Ovary (tissue), 9 donors: ENCODE data around the gene TECPR2. TPM values are rescaled to one million over a fixed set of nuclear protein-coding genes. Genes with fewer than 3 reads are reported as not detected.

ENCODE experiments used
- DNase-seq, 5 donors: peaks; one replicate each; pipeline ENCODE4 v3.0.0-alpha.2; 2019 to 2020
- H3K27ac ChIP-seq, 2 donors: fragments of 200-600 bp; one replicate each; pipeline versions ENCODE4 v1.5.1 to v1.8.0; 2019 to 2022
- H3K27me3 ChIP-seq: fragments of 200-600 bp; one replicate; pipeline ENCODE4 v1.8.0; 2022
- H3K36me3 ChIP-seq: fragments of 200-600 bp; sonication (generic); one replicate; pipeline ENCODE4 v1.5.1; 2019
- H3K4me1 ChIP-seq: one replicate; pipeline ENCODE4 v1.8.1; 2013; ENCODE audit warnings: mild to moderate bottlenecking, moderate library complexity; ENCODE audit not compliant: insufficient read depth
- H3K4me3 ChIP-seq: fragments of 200-600 bp; sonication (generic); one replicate; pipeline ENCODE4 v1.5.1; 2017
- H3K9me3 ChIP-seq, 2 donors: fragments of 200-600 bp in 1 of 2; sonication (generic) in 1 of 2; one replicate each; pipeline versions ENCODE4 v1.5.1 to v1.8.1; 2013 to 2019; ENCODE audit warnings: mild to moderate bottlenecking in 1 of 2, moderate library complexity in 1 of 2
- CTCF ChIP-seq, 3 donors: fragments of 450-650 bp in 2 of 3; fragments of 200-600 bp in 1 of 3; IDR thresholded peaks; one replicate each; pipeline versions ENCODE4 v1.5.1 to v1.8.0; 2016 to 2022; ENCODE audit warnings: antibody characterized with exemption in 3 of 3, mild to moderate bottlenecking in 1 of 3
- EP300 ChIP-seq: sonication (generic); formaldehyde crosslinking; IDR thresholded peaks from one replicate; pipeline ENCODE4 v1.6.1; 2017; ENCODE audit warnings: antibody characterized with exemption
- POLR2A ChIP-seq: fragments of 450-650 bp; IDR thresholded peaks from one replicate; pipeline ENCODE4 v1.6.1; 2017; ENCODE audit warnings: antibody characterized with exemption, mild to moderate bottlenecking, moderate library complexity
- WGBS, 3 donors: extraction: QIAGEN DNeasy Blood & Tissue Kit in 1 of 3; methylation state at CpG; one replicate each; pipeline versions ENCODE4 v1.1.5 to v1.1.7; 2013 to 2017; 5-methylcytosine and 5-hydroxymethylcytosine counted together
- intact Hi-C, 4 donors: fragments of 100-400 bp; cut with DNase I; formaldehyde crosslinking; loops; one replicate each; pipeline versions ENCODE4 v1.11.0 to v1.15.1; 2022 to 2023
- polyA plus RNA-seq, 2 donors: library from polyadenylated mRNA; stranded (reverse); fragments of 200-250 nt in 1 of 2; fragments of 350-450 nt in 1 of 2; fragmentation: Illumina TruSeq in 1 of 2; extraction: RNeasy Lipid Tissue Mini Kit (QIAGEN cat#74804) in 1 of 2; gene quantifications; one replicate each; pipeline ENCODE4 v1.2.3, GENCODE V29; 2013 to 2014
- total RNA-seq, 7 donors: library from RNA; depleted of rRNA in 2 of 7; stranded (reverse); fragments of >200 nt in 2 of 7; fragmentation: NEBNext Ultra II Directional in 3 of 7; extraction: Animal tissue kit (Norgen Biotek cat#: 25700) in 3 of 7; gene quantifications; one replicate each; pipeline versions ENCODE4 v1.1.0 to v1.2.4, GENCODE V29; 2016 to 2023
- donor health status: DM: no; HTN: no; CAD: no; lungs with moderate emphysema.
- donor health status: DM: no; HTN: no; CAD: no.
- donor health status: Bipolar disorder and iron deficiency.
- donor health status: DM: yes; HTN: yes; CAD: no.
- donor health status: DM: no; HTN: no; CAD: no.
- donor health status: DM: yes; HTN: yes; CAD: no.

The TECPR2 gene
- total and polyA plus RNA-seq, 9 donors = 8.6 to 29.3 (median 25.8) TPM

DNA sequence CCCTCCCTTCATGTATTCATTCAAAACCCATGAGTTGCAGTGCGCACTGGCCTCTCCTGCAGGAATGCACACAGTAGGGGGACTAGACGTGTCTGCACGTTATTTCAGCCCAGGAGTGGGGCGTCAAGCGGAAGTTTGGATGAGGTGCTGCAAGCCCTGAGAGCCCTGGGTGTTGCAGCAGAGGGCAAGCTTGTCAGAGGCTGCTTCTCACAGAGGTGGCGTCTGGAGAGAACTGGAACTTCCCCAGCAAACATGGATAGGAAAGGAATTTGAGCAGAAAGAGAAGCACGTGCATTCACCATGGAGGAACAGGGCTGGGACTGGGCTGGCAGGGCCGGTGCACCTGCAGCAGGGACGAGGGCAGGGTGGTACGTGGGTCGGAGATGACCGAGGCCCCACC is 64.9 kb downstream of the TECPR2 start:
- Histone ChIP-seq H3K4me3 (no peak overlapping the region), H3K4me1 (no peaks in the 10 kb centered on the region), H3K36me3 (no peaks in the 10 kb centered on the region), H3K27ac (no peak overlapping the region), H3K27me3 (no peaks in the 10 kb centered on the region), H3K9me3 (no peaks in the 10 kb centered on the region)
- intact Hi-C loops = no loop called here
- TF ChIP-seq CTCF (IDR thresholded peaks at IDR 0.05) (no peak), EP300 (no peak)
- 84 to 94% (median 91%) methylated on average over 12 of the region's 12 CpGs for WGBS, 3 donors
- peak in 1 of 5 donors; percentile 3 for DNase-seq

DNA sequence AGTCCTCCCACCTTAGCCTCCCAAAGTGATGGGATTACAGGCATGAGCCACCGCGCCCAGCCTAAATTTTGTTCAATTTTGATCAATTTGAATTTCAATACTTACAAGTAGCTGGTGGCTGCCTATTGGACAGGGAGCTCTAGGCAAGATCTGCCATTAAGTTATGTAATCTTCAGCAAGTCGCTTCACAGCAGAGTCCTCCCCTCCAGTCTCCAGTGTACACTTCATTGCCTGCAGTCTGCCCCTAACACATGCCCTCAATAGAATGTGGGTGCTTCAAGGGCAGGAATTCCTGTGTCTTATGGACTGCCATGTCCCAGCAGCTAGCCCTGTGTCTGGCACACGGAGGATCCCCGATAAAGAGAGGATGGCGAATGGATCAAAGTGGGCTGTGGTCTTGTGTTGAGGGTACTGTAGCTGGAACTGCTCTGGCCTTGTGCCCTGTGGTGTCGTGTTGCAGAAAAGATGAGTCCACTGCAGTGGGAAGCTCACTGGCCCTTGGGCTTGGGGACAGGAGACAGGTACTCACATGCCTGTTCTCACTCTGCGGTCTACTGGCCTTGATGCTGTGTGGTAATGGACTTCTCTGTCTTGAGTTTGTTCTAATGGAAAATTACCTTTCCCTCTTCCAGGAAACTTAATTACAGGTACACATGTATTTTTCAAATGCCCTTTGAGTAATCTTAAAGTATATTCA is 67.6 kb downstream of the TECPR2 start:
- intact Hi-C loops = no loop called here
- TF ChIP-seq POLR2A (no peak), CTCF (IDR thresholded peaks at IDR 0.05) (no peak), EP300 (no peak)
- WGBS, 3 donors = 95 to 98% (median 95%) methylated on average over 8 of the region's 8 CpGs
- no peaks in the 10 kb centered on the region for H3K36me3 ChIP-seq
- no peak overlapping the region for H3K4me3 ChIP-seq
- no peaks in the 10 kb centered on the region for H3K9me3 ChIP-seq
- H3K4me1 ChIP-seq = no peaks in the 10 kb centered on the region
- H3K27ac ChIP-seq = no peak overlapping the region
- no peaks in the 10 kb centered on the region for H3K27me3 ChIP-seq
- DNase-seq = no peak

DNA sequence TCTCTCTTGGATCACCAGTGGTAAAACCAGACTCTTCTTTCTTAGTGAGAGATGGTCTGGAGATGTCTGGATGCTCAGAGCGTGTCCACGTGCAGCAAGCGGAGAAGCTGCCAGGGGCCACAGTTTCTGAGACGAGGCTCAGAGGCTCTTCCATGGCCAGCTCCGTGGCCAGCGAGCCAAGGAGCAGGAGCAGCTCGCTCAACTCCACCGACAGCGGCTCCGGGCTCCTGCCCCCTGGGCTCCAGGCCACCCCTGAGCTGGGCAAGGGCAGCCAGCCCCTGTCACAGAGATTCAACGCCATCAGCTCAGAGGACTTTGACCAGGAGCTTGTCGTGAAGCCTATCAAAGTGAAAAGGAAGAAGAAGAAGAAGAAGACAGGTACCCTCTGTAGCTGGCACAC is 69.0 kb downstream of the TECPR2 start:
- TF ChIP-seq POLR2A = no peak
- no peak for TF ChIP-seq CTCF (IDR thresholded peaks at IDR 0.05)
- TF ChIP-seq EP300 = no peak
- WGBS, 3 donors = 89 to 98% (median 96%) methylated on average over 12 of the region's 12 CpGs
- H3K9me3 ChIP-seq = no peaks in the 10 kb centered on the region
- H3K36me3 ChIP-seq = no peaks in the 10 kb centered on the region
- no peak overlapping the region for H3K27ac ChIP-seq
- H3K4me1 ChIP-seq = no peaks in the 10 kb centered on the region
- no peak overlapping the region for H3K4me3 ChIP-seq
- intact Hi-C loops = no loop called here
- no peaks in the 10 kb centered on the region for H3K27me3 ChIP-seq
- no peak for DNase-seq

GRCh38 chr14:102434647-102435175 is 72.0 kb downstream of the TECPR2 start:
- intact Hi-C loops = no loop called here
- no peaks in the 10 kb centered on the region for H3K27me3 ChIP-seq
- no peak for TF ChIP-seq CTCF (IDR thresholded peaks at IDR 0.05)
- no peak for TF ChIP-seq EP300
- TF ChIP-seq POLR2A = no peak
- 81 to 89% (median 84%) methylated on average over 11 of the region's 11 CpGs for WGBS, 3 donors
- H3K27ac ChIP-seq = no peak overlapping the region
- no peak overlapping the region for H3K4me3 ChIP-seq
- H3K9me3 ChIP-seq = no peaks in the 10 kb centered on the region
- no peaks in the 10 kb centered on the region for H3K36me3 ChIP-seq
- H3K4me1 ChIP-seq = no peaks in the 10 kb centered on the region
- no peak for DNase-seq
